ENCODE data around the gene RASSF7. TPM values are rescaled to one million over a fixed set of nuclear protein-coding genes. Genes with fewer than 3 reads are reported as not detected.

The RASSF7 gene
- polyA plus RNA-seq, 1 of the 3 experiments (the other 2 are of a cell fraction) = 19.8 TPM

DNA sequence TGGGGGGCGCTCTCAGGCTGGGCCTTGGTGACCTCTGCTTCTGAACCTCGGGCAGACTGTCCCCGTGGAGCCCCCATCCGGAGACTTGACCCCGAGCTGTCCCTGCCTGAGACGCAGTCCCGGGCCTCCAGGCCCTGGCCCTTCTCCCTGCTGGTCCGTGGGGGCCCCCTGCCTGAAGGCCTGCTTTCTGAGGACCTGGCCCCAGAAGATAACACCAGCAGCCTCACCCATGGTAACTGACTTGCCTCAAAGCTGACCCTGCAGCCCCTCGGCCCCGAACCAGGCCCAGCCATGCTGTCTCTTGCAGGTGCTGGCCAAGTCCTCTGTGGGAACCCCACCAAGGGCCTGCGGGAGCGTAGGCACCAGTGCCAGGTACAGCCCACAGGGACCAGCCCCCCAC, 9.2 kb upstream of the RASSF7 start:
- WGBS (ENCODE audit: low lambda C conversion rate) = no CpG with 5 or more reads among the region's 12 CpGs
- CTCF ChIA-PET = interaction anchor here (0.9 to 1.8 kb wide), 2 partner anchors 155 to 176 kb away, joined by 3 to 14 read pairs; no protein-coding TSS in a partner anchor

More for the DNA sequence above, 9.2 kb upstream of the RASSF7 start:
- no peaks in the 10 kb centered on the region for H4K20me1 ChIP-seq (ENCODE audit: insufficient read depth)
- no peaks in the 10 kb centered on the region for H3K9me3 ChIP-seq
- H3K4me3 ChIP-seq (ENCODE audit: low read depth in 2 of 2, low read length in 1 of 2) = no peak overlapping the region
- H3K27ac ChIP-seq (ENCODE audit: low read depth in 2 of 2, low read length in 1 of 2) = no peak overlapping the region
- no peaks in the 10 kb centered on the region for H3F3A ChIP-seq (replicated peaks; ENCODE audit: insufficient read depth)
- H2AFZ ChIP-seq (ENCODE audit: low read depth) = no peak overlapping the region
- no peak for DNase-seq
- H3K9me2 ChIP-seq = no peaks in the 10 kb centered on the region
- H3K4me2 ChIP-seq = no peak overlapping the region
- no peak for TF ChIP-seq SMC3 (IDR thresholded peaks at IDR 0.05; ENCODE audit: low read depth, low read length)
- TF ChIP-seq, protein P1, sequence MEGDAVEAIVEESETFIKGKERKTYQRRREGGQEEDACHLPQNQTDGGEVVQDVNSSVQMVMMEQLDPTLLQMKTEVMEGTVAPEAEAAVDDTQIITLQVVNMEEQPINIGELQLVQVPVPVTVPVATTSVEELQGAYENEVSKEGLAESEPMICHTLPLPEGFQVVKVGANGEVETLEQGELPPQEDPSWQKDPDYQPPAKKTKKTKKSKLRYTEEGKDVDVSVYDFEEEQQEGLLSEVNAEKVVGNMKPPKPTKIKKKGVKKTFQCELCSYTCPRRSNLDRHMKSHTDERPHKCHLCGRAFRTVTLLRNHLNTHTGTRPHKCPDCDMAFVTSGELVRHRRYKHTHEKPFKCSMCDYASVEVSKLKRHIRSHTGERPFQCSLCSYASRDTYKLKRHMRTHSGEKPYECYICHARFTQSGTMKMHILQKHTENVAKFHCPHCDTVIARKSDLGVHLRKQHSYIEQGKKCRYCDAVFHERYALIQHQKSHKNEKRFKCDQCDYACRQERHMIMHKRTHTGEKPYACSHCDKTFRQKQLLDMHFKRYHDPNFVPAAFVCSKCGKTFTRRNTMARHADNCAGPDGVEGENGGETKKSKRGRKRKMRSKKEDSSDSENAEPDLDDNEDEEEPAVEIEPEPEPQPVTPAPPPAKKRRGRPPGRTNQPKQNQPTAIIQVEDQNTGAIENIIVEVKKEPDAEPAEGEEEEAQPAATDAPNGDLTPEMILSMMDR (IDR thresholded peaks at IDR 0.05) = no peak
- TF ChIP-seq, protein P2, sequence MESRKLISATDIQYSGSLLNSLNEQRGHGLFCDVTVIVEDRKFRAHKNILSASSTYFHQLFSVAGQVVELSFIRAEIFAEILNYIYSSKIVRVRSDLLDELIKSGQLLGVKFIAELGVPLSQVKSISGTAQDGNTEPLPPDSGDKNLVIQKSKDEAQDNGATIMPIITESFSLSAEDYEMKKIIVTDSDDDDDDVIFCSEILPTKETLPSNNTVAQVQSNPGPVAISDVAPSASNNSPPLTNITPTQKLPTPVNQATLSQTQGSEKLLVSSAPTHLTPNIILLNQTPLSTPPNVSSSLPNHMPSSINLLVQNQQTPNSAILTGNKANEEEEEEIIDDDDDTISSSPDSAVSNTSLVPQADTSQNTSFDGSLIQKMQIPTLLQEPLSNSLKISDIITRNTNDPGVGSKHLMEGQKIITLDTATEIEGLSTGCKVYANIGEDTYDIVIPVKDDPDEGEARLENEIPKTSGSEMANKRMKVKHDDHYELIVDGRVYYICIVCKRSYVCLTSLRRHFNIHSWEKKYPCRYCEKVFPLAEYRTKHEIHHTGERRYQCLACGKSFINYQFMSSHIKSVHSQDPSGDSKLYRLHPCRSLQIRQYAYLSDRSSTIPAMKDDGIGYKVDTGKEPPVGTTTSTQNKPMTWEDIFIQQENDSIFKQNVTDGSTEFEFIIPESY (IDR thresholded peaks at IDR 0.05; ENCODE audit: borderline replicate concordance, low read depth) = no peak
- TF ChIP-seq FOXJ3 (CRISPR knock-in tag; IDR thresholded peaks at IDR 0.05) = no peak
- TF ChIP-seq, protein P3, sequence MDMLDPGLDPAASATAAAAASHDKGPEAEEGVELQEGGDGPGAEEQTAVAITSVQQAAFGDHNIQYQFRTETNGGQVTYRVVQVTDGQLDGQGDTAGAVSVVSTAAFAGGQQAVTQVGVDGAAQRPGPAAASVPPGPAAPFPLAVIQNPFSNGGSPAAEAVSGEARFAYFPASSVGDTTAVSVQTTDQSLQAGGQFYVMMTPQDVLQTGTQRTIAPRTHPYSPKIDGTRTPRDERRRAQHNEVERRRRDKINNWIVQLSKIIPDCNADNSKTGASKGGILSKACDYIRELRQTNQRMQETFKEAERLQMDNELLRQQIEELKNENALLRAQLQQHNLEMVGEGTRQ (IDR thresholded peaks at IDR 0.05; ENCODE audit: borderline replicate concordance, low read depth, low read length) = no peak
- TF ChIP-seq EZH2phosphoT487 (IDR thresholded peaks at IDR 0.05; ENCODE audit: borderline replicate concordance, low read depth) = no peak
- no peak for TF ChIP-seq RAD21 (IDR thresholded peaks at IDR 0.05; ENCODE audit: low read length)
- TF ChIP-seq, protein P4, sequence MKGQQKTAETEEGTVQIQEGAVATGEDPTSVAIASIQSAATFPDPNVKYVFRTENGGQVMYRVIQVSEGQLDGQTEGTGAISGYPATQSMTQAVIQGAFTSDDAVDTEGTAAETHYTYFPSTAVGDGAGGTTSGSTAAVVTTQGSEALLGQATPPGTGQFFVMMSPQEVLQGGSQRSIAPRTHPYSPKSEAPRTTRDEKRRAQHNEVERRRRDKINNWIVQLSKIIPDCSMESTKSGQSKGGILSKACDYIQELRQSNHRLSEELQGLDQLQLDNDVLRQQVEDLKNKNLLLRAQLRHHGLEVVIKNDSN (IDR thresholded peaks at IDR 0.05; ENCODE audit: borderline replicate concordance, low read depth) = no peak
- TF ChIP-seq, protein P5, sequence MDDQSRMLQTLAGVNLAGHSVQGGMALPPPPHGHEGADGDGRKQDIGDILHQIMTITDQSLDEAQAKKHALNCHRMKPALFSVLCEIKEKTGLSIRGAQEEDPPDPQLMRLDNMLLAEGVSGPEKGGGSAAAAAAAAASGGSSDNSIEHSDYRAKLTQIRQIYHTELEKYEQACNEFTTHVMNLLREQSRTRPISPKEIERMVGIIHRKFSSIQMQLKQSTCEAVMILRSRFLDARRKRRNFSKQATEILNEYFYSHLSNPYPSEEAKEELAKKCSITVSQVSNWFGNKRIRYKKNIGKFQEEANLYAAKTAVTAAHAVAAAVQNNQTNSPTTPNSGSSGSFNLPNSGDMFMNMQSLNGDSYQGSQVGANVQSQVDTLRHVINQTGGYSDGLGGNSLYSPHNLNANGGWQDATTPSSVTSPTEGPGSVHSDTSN (IDR thresholded peaks at IDR 0.05) = no peak
- TF ChIP-seq NFIC (IDR thresholded peaks at IDR 0.05; ENCODE audit: borderline replicate concordance) = no peak
- TF ChIP-seq, protein P6, sequence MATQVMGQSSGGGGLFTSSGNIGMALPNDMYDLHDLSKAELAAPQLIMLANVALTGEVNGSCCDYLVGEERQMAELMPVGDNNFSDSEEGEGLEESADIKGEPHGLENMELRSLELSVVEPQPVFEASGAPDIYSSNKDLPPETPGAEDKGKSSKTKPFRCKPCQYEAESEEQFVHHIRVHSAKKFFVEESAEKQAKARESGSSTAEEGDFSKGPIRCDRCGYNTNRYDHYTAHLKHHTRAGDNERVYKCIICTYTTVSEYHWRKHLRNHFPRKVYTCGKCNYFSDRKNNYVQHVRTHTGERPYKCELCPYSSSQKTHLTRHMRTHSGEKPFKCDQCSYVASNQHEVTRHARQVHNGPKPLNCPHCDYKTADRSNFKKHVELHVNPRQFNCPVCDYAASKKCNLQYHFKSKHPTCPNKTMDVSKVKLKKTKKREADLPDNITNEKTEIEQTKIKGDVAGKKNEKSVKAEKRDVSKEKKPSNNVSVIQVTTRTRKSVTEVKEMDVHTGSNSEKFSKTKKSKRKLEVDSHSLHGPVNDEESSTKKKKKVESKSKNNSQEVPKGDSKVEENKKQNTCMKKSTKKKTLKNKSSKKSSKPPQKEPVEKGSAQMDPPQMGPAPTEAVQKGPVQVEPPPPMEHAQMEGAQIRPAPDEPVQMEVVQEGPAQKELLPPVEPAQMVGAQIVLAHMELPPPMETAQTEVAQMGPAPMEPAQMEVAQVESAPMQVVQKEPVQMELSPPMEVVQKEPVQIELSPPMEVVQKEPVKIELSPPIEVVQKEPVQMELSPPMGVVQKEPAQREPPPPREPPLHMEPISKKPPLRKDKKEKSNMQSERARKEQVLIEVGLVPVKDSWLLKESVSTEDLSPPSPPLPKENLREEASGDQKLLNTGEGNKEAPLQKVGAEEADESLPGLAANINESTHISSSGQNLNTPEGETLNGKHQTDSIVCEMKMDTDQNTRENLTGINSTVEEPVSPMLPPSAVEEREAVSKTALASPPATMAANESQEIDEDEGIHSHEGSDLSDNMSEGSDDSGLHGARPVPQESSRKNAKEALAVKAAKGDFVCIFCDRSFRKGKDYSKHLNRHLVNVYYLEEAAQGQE (IDR thresholded peaks at IDR 0.05; ENCODE audit: low read depth, low read length) = no peak
- TF ChIP-seq RXRA (IDR thresholded peaks at IDR 0.05; ENCODE audit: borderline replicate concordance, low read depth) = no peak
- TF ChIP-seq POLR2AphosphoS5 (IDR thresholded peaks at IDR 0.05; ENCODE audit: low read depth, low read length) = no peak
- no peak for TF ChIP-seq JUND (IDR thresholded peaks at IDR 0.05)
- TF ChIP-seq TAF1 (IDR thresholded peaks at IDR 0.05; ENCODE audit: borderline replicate concordance, low read depth, low read length) = no peak
- no peak for TF ChIP-seq GATA2 (CRISPR knock-in tag; IDR thresholded peaks at IDR 0.05)
- POLR2A ChIA-PET = interaction anchor here (0.7 kb wide), 1 partner anchor 73 kb away, joined by 3 read pairs; no protein-coding TSS in a partner anchor
- peaks cover 4% of the 10 kb centered on the region; the same call in 1 of the 2 replicates for H3K27me3 ChIP-seq (ENCODE audit: insufficient read depth)
- no peak overlapping the region for H3K9ac ChIP-seq
- H3K4me1 ChIP-seq (ENCODE audit: control insufficient read depth in 1 of 2, insufficient read depth in 2 of 2, low read depth in 1 of 2, low read length in 1 of 2) = peaks cover 0 to 19% of the 10 kb centered on the region in 2 experiments; a peak in 1 of 4 replicates
- no peaks in the 10 kb centered on the region for H3K36me3 ChIP-seq (replicated peaks in 1 of 2; ENCODE audit: control insufficient read depth in 1 of 2, insufficient read depth in 2 of 2, low read length in 1 of 2)
- H3K79me2 ChIP-seq (ENCODE audit: insufficient read depth) = no peaks in the 10 kb centered on the region
